NCI-H748 treated with DMSO at 0.1 percent for 48 hours (cell line): ENCODE measurements around the gene NEU2.

ENCODE experiments used
- DNase-seq: peaks from one replicate; lab custom pipeline; 2025; lab: John Stamatoyannopoulos, UW

NEU2 gene

GRCh38 chr2:233076749-233077148 lies 44.3 kb downstream of the NEU2 start:
- no peak for DNase-seq

DNA sequence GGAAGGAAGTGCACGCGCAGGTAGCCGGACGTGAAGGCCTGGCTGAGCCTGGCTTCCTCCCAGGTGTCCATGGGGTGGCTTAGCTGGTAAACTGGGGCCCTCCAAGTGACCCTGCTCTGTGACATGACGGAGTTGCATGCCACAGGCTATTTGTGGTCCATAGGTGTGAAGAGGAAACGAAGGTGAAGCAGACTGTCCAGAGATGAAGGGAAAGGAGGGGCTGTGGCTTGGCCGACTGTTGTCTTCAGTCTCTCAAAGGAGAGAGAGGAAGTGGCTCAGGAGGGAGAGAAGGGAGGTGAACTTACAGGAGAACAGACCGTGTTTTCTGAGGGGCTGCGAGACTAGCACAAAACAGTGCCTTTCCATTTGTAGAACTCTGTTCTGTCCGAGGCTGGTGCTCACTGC lies 47.0 kb downstream of the NEU2 start:
- DNase-seq: no peak

DNA sequence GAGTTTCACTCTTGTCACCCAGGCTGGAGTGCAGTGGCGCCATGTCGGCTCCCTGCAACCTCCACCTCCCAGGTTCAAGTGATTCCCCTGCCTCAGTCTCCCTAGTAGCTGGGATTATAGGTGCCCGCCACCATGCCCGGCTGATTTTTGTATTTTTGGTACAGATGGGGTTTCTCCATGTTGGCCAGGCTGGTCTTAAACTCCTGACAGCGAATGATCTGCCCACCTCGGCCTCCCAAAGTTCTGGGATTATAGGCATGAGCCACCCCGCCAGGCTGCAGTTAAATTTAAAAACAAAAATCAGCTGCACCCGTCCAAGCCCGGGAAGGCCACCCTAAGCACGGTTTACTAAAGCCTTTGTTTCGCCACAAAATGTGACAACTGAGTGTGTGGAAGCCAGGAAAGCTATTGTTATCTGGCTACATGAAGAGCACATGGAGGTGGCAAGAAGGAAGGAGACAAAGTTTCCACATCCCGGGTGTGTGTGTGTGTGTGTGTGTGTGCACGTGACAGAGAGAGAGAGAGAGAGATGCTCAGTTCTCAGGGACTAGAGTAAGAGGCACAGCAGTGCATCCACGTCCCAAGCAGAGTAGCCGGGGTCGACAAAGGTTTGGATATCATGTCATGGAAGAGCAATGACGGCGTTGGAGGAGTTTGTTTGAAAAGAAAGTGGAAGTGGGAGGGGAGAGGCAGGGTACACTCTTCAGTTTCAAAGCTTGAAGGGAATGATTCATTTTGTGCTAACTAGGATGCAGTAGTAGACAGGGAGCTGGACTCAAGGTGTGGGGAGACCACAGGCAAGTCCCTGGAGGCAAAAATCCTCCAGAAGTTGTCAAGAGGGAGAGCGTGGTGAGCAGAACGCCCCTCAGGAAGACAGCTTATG lies 47.7 kb downstream of the NEU2 start:
- DNase-seq: no peak

GRCh38 chr2:233080836-233081229 lies 48.4 kb downstream of the NEU2 start:
- no peak for DNase-seq

GRCh38 chr2:233081232-233081730 lies 48.8 kb downstream of the NEU2 start:
- no peak for DNase-seq

DNA sequence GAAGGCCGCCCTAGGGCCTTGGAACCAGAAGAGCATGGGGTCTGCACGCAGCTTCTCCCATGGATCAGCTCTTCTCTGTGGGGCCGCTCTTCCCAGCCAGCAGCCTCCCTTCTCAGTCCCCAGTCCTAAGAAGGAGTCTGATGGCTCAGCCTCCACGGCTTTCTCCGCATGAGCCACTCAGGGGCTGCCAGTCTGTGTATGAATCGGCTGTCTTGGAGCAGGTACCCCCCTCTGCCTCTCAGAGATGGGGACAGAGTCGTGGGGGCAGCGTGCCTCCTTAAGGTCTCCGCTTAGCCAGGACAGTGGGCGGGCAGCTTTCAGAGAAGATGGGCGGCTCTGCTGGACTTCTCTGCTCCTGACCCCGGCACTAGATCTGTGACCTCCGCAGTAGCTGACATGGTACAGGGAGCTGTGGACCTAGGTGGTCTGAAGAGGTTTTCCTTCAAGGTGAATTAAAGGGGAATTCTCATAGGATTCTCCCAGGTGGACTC lies 49.3 kb downstream of the NEU2 start:
- no peak for DNase-seq

GRCh38 chr2:233082222-233082930 lies 49.9 kb downstream of the NEU2 start:
- no peak for DNase-seq

- no peak for DNase-seq
Measured at GRCh38 chr2:233082931-233083755, 50.7 kb downstream of the NEU2 start.

DNA sequence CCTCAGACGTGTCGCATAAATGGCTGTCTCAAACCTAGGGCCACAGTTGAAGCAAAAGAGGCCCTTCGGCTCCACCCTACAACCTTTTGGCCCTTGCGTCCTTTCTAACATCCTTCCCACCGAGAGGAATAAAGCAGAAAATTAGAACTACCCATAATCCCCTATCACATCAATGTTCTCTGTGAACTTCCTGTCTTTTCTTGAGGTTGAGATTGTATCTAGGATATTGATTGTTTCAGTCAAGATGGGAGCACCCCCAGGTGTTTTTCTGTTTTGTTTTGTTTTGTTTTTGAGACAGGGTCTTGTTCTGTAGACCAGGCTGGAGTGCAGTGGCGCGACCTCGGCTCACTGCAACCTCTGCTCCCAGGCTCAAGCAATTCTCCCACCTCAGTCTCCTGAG lies 51.3 kb downstream of the NEU2 start:
- no peak for DNase-seq

DNA sequence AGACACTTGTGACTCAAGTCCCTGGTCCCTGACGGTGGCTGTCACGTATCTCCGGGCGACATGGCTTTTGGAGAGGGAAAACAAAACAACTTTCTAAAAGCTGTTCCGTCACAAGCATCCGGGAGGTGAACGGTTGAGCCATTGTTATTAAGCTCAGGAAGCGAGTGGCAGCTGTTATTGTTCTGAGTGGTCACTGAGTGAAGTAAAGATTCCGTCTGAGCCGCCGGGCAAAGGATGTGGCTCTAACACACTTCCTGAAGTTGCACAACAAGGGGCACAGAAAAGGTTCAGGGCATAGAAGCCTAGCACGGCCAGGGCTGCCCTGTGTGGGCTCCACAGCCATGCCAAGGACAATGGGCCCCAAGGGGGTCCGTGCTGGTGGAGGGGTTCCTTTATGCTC lies 52.0 kb downstream of the NEU2 start:
- DNase-seq: no peak
